Uterus (tissue), 4 donors: Measurements from ENCODE around the gene LPXN. TPM values are rescaled to one million over a fixed set of nuclear protein-coding genes. Genes with fewer than 3 reads are reported as not detected.

Experiments used
- DNase-seq, 2 donors: peaks; one replicate each; pipeline ENCODE4 v3.0.0-alpha.2; 2019 to 2020
- H3K27ac ChIP-seq, 2 donors: fragments of 200-600 bp; sonication (generic); 1 replicate in 1 of 2; 2 replicates in 1 of 2; pipeline ENCODE4 v1.5.1; 2016 to 2018
- H3K27me3 ChIP-seq, 2 donors: fragments of 200-600 bp; sonication (generic); one replicate each; pipeline ENCODE4 v1.5.1; 2018 to 2019; ENCODE audit warnings: control low read depth in 1 of 2
- H3K36me3 ChIP-seq, 2 donors: fragments of 200-600 bp; sonication (generic); one replicate each; pipeline ENCODE4 v1.5.1; 2019; ENCODE audit warnings: control low read depth in 1 of 2
- H3K4me1 ChIP-seq, 2 donors: fragments of 200-600 bp; sonication (generic); one replicate each; pipeline ENCODE4 v1.5.1; 2018 to 2019; ENCODE audit warnings: control low read depth in 1 of 2
- H3K4me3 ChIP-seq, 2 donors: fragments of 200-600 bp; sonication (generic); 1 replicate in 1 of 2; 2 replicates in 1 of 2; pipeline ENCODE4 v1.5.1; 2018 to 2019; ENCODE audit warnings: mild to moderate bottlenecking in 1 of 2
- H3K9me3 ChIP-seq, 2 donors: fragments of 200-600 bp; sonication (generic); one replicate each; pipeline ENCODE4 v1.5.1; 2019; ENCODE audit warnings: control low read depth in 1 of 2
- POLR2A ChIP-seq, 2 donors: fragments of 450-650 bp; IDR thresholded peaks; one replicate each; pipeline ENCODE4 v1.6.1; 2016; ENCODE audit warnings: antibody characterized with exemption in 2 of 2, mild to moderate bottlenecking in 1 of 2, moderate library complexity in 1 of 2
- intact Hi-C: fragments of 100-400 bp; cut with DNase I; formaldehyde crosslinking; loops from one replicate; pipeline ENCODE4 v1.15.1; 2023; ENCODE audit warnings: low total_unique reads
- total RNA-seq, 4 donors: library from RNA; depleted of rRNA in 3 of 4; stranded (reverse); fragments of >200 nt in 3 of 4; gene quantifications; one replicate each; pipeline versions ENCODE4 v1.1.0 to v1.2.4, GENCODE V29; 2014 to 2023
- TF ChIP-seq, protein P1 (sequence below), 4 experiments: fragments of 200-600 bp in 2 of 4; fragments of 450-650 bp in 2 of 4; sonication (generic) in 2 of 4; IDR thresholded peaks; one replicate each; pipeline ENCODE4 v1.5.1; 2016 to 2019; ENCODE audit warnings: antibody characterized with exemption in 4 of 4, mild to moderate bottlenecking in 2 of 4, moderate library complexity in 1 of 4
- donor health status: DM: yes; HTN: yes; CAD: no.

Gene LPXN
- total RNA-seq, 4 donors from 2014 or later, result 0.59 to 11.1 (median 8.8) TPM

DNA sequence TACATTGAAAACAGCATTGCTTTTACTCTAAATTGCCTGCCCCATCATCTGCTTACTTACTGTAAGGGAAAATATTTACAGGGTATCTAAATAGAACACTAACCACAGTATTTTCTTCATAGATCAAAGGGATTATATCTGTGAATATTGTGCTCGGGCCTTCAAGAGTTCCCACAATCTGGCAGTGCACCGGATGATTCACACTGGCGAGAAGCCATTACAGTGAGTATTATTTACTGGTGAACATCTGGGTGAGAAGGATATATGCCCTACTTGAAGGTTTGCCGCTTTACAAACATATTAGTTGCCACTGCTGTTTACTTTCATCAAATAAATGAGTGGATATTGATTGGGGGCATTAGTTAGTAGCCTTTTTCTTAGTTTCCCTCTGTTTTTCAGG lies 40.9 kb upstream of the LPXN start:
- peak; percentile 34 to 39 for DNase-seq
- TF ChIP-seq, protein P1, sequence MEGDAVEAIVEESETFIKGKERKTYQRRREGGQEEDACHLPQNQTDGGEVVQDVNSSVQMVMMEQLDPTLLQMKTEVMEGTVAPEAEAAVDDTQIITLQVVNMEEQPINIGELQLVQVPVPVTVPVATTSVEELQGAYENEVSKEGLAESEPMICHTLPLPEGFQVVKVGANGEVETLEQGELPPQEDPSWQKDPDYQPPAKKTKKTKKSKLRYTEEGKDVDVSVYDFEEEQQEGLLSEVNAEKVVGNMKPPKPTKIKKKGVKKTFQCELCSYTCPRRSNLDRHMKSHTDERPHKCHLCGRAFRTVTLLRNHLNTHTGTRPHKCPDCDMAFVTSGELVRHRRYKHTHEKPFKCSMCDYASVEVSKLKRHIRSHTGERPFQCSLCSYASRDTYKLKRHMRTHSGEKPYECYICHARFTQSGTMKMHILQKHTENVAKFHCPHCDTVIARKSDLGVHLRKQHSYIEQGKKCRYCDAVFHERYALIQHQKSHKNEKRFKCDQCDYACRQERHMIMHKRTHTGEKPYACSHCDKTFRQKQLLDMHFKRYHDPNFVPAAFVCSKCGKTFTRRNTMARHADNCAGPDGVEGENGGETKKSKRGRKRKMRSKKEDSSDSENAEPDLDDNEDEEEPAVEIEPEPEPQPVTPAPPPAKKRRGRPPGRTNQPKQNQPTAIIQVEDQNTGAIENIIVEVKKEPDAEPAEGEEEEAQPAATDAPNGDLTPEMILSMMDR (IDR thresholded peaks at IDR 0.05), result no peak
- TF ChIP-seq POLR2A (IDR thresholded peaks at IDR 0.05), result no peak
- H3K27ac ChIP-seq, result no peak overlapping the region
- H3K36me3 ChIP-seq, result no peaks in the 10 kb centered on the region
- no peak overlapping the region for H3K4me3 ChIP-seq
- H3K9me3 ChIP-seq, result no peaks in the 10 kb centered on the region
- intact Hi-C loops, result no loop called here
- no peaks in the 10 kb centered on the region for H3K4me1 ChIP-seq
- no peaks in the 10 kb centered on the region for H3K27me3 ChIP-seq

DNA sequence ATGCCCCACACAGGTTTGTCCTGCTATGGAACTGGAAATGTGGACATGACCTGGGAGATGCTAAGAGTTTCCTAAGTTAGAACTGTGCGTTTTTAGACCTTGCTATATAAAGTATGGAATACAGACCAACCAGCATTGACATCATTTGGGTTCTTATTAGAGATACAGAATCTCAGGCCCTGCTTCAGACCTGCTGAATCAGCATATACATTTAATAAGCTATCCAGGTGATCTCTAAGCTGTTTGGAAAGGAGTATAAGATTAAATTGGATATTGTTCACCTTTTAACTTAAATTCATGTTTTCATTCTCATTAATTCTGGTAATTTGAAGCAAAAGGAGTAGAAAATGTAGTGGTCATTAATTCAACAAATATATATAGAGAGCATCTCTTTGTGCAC lies 39.9 kb upstream of the LPXN start:
- no peaks in the 10 kb centered on the region for H3K36me3 ChIP-seq
- H3K9me3 ChIP-seq, result no peaks in the 10 kb centered on the region
- TF ChIP-seq POLR2A (IDR thresholded peaks at IDR 0.05), result no peak
- TF ChIP-seq, protein P1 (IDR thresholded peaks at IDR 0.05), result no peak

DNA sequence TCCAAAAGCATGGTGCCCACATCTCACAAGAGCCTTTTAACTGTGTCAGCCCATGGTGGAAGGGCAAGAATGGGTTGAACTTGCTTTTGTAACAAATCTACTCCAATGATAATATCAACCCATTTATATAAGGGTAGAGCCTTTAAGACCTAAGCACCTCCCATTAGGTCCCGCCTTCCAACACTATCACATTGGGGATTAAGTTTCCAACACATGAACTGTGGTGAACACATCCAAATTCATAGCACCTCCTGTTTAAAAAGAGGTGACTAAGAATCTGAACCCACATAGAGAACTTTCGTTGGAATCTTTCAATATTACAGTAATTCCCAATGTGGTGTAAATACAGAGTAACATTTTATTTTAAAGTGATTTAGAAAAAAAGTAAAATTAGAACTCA lies 37.6 kb upstream of the LPXN start:
- no peak for DNase-seq
- no peak overlapping the region for H3K4me3 ChIP-seq
- no peaks in the 10 kb centered on the region for H3K36me3 ChIP-seq
- no peak for TF ChIP-seq POLR2A (IDR thresholded peaks at IDR 0.05)
- TF ChIP-seq, protein P1 (IDR thresholded peaks at IDR 0.05), result no peak
- no peaks in the 10 kb centered on the region for H3K4me1 ChIP-seq
- intact Hi-C loops, result no loop called here
- H3K27me3 ChIP-seq, result no peaks in the 10 kb centered on the region
- H3K27ac ChIP-seq, result no peak overlapping the region
- no peaks in the 10 kb centered on the region for H3K9me3 ChIP-seq

More for the DNA sequence above, 39.9 kb upstream of the LPXN start:
- H3K4me3 ChIP-seq, result no peak overlapping the region
- intact Hi-C loops, result no loop called here
- H3K27me3 ChIP-seq, result no peaks in the 10 kb centered on the region
- no peak for DNase-seq
- no peaks in the 10 kb centered on the region for H3K4me1 ChIP-seq
- H3K27ac ChIP-seq, result no peak overlapping the region

DNA sequence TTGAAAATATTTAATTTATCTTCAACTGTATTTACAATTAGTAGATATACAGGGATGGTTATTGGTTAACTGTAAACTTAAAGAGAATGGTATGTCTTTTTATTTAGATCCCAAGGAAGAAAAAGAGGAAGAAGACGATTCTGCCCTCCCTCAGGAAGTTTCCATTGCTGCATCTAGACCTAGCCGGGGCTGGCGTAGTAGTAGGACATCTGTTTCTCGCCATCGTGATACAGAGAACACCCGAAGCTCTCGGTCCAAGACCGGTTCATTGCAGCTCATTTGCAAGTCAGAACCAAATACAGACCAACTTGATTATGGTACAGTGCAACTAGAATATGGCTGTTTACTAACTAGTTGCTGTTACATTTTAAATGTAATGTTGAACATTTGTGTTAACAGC lies 34.1 kb upstream of the LPXN start:
- intact Hi-C loops, result no loop called here
- DNase-seq, result no peak
- H3K4me1 ChIP-seq, result no peaks in the 10 kb centered on the region
- H3K27ac ChIP-seq, result no peak overlapping the region
- H3K9me3 ChIP-seq, result no peaks in the 10 kb centered on the region
- TF ChIP-seq, protein P1 (IDR thresholded peaks at IDR 0.05), result no peak
- no peak for TF ChIP-seq POLR2A (IDR thresholded peaks at IDR 0.05)
- H3K4me3 ChIP-seq, result no peak overlapping the region
- no peaks in the 10 kb centered on the region for H3K27me3 ChIP-seq
- H3K36me3 ChIP-seq, result no peaks in the 10 kb centered on the region

DNA sequence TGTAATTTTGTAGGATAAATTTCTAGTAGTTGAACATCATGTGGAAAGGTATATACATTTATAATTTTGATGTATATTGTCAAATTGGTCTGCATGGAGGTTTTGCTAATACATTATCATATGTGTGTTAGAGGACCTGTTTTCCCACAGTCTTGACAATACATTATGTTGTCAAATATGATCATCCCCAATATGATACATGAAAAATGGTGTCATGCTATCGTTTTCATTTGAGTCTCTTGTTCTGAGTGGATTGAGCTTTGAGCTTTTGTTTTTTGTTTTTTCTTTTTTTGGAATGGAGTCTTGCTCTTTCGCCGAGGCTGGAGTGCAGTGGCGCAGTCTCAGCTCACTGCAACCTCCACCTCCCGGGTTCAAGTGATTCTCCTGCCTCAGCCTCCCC lies 32.7 kb upstream of the LPXN start:
- no peaks in the 10 kb centered on the region for H3K9me3 ChIP-seq
- no peak for TF ChIP-seq POLR2A (IDR thresholded peaks at IDR 0.05)
- TF ChIP-seq, protein P1 (IDR thresholded peaks at IDR 0.05), result no peak
- no peak overlapping the region for H3K27ac ChIP-seq
- no peaks in the 10 kb centered on the region for H3K4me1 ChIP-seq
- no peaks in the 10 kb centered on the region for H3K36me3 ChIP-seq
- no peak for DNase-seq
- no peaks in the 10 kb centered on the region for H3K27me3 ChIP-seq
- intact Hi-C loops, result no loop called here
- no peak overlapping the region for H3K4me3 ChIP-seq
